GM10847 (cell line): Measurements from ENCODE around the gene SPO11.

Source experiments
- POLR2A ChIP-seq: IDR thresholded peaks from 2 replicates; pipeline ENCODE4 v1.6.1; 2011; ENCODE audit not compliant: insufficient read length; ENCODE audit errors: extremely low read depth

Gene SPO11

DNA sequence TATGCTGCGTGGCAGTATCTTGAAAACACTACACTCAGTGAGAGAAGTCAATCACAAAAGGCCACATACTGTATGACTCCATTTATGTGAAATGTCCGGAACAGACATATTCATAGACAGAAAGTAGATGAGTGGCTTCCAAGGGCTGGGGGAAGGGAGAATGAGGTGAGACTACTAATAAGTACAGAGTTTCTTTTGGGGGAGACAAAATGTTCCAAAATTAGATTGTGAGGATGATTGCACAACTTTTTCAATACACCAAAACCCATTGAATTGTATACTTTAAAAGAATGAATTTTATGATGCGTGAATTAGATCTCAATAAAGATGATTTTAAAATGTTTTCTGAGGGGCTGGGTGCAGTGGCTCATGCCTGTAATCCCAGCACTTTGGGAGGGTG lies 9.2 kb upstream of the SPO11 start:
- no peak for TF ChIP-seq POLR2A

DNA sequence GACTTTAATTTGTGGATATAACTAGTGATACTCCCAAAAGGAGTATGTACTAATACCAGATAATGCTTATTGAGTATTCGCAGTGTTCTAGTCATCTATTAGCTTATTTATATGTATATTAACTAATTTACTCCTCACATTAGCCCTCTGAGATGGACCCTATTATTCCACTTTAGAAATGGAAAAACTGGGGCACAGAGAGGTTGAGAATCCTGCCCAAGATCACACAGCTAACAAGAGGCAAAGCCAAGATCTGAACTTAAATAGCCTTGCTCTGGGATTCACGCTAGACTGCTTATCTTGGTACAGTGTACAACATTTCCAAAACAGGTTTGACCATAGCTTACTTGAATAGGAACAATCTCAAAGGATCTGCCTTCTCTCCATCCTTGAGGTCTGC lies 8.5 kb upstream of the SPO11 start:
- no peak for TF ChIP-seq POLR2A

DNA sequence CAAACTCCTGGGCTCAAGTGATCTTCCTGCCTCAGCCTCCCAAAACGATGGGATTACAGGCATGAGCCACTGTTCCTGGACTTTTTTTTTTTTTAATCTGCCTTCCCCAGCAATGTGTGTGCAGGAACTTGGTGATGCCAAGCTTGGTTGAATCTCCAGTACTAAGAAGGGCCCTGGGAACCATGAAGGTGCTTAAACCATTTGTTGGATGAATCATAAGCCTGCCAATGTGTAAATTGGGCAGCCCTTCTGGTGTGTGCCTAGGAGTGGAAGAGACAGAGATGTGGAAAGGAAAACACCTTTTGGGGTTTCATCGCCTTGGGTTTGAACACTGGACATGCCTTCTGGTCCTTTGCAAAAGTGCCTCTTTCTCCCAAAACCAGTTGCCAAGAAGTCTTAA lies 7.1 kb upstream of the SPO11 start:
- TF ChIP-seq POLR2A: no peak

DNA sequence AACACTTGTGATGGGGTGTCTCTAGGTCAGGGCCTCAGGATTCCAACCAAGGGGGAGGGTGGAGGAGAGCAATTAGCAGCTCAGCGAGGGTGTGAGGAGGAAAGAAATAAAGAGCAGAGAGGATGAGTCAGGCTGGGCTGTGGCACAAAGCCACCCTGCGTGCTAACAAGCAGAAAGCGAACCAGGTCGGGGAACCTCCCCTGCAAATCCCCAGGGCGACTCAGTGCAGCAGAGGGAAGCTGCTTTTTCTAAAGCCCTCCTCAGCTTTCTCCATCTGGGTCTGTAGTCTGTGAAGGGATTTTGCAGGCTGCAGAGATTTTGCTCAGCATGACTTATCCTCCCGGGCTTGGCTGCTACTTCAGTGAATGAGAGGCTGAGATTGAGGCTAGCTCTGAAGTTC lies 6.6 kb upstream of the SPO11 start:
- no peak for TF ChIP-seq POLR2A

DNA sequence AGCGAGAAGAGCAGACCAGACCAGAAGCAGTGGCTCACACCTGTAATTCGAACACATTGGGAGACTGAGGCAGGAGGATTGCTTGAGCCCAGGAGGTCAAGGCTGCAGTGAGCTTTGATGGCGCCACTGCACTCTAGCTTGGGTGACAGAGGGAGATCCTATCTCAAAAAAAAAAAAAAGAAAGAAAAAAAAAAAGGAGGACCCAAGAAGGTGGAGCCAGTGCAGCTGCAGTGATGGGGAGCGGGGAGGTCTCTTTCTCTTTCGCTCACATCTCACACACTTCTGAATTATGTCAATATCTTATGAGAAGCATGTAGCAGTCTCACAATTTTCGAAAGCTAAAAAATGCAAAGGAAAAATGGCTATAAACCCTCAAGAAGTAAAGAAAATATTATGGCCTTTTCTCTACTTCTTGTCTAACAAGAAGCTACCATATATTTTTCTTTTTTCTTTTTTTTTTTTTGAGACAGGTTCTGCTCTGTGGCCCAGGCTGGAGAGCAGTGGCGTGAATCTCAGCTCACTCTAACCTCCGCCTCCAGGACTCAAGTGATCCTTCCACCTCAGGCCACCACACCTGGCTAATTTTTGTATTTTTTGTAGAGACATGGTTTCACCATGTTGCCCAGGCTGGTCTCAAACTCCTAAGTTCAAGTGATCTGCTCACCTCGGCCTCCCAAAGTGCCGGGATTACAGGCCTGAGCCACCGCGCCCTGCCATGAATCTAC lies 3.8 kb upstream of the SPO11 start:
- TF ChIP-seq POLR2A: no peak

DNA sequence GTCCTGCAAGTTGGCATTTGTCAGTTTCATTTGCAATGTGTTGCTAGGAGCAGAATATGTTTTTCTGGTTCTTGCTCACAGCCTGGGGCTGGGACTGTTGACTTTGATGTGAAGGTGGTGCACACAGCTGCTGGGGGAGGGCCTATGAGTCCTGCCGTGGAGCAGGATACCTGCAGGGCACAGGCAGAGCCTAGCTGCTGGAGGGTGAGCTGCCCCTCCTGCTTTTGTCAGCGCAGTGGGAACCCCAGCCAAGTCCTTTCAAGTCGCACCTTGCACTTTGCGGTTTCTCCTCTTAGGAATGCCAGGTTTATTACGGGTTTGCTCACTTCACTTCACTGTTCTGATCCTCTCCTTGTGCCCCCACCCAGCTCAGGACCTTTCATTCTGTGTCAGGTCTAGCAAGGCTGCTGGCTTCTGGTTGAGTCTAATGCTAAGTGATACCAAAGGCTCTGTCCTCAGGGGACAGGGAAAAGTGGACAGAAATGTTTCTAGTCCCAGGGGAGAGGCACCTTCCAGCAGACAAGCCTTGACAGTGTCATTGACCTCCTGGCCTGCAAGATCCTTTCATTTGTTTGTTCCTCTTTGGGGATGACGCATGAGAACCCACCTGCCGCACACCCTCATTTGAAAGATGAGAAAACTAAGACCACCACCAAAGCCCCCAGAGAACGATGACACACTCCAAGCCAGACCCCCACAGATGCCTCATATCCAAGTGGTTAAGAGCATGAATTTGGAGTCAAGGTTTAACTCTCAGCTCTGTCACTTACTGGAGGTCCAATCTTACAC lies 2.7 kb upstream of the SPO11 start:
- TF ChIP-seq POLR2A: no peak

DNA sequence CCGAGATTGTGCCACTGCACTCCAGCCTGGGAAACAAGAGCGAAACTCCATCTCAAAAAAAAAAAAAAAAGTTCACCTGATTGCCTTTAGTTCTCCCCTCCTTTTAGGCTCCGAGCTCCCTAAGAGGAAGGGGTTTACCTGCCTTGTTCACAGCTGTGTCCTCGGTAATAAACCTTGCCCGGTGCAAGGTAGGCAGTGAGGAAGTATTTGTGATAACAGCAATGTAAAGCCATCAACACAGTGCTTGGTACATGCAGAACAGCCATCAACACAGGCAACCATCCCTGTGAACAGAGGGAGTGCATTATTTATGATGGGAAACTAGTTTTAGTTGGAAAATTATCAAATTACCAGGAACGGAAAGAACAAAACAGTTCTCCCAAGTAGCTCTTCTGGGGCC lies 1.8 kb upstream of the SPO11 start:
- TF ChIP-seq POLR2A: no peak

DNA sequence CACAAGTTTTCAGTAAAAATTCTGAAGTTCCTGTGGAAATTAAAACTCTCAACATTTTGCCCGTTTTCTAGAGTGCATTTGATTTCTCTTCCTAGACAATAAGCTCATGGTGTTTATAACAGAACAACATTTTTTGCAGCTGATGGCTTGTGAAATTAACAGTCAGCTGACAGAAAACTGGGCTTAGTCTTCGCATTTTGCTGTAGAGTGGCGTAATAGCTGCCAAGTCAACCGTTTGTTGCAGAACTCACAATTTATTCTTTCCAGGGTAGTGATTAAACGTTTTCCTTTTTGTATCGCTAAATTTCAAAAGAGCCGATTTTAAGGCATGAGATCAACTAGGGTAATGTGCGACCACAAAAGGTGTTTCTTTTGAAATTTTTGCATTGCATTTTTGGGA lies 1.4 kb downstream of the SPO11 start:
- TF ChIP-seq POLR2A: no peak

DNA sequence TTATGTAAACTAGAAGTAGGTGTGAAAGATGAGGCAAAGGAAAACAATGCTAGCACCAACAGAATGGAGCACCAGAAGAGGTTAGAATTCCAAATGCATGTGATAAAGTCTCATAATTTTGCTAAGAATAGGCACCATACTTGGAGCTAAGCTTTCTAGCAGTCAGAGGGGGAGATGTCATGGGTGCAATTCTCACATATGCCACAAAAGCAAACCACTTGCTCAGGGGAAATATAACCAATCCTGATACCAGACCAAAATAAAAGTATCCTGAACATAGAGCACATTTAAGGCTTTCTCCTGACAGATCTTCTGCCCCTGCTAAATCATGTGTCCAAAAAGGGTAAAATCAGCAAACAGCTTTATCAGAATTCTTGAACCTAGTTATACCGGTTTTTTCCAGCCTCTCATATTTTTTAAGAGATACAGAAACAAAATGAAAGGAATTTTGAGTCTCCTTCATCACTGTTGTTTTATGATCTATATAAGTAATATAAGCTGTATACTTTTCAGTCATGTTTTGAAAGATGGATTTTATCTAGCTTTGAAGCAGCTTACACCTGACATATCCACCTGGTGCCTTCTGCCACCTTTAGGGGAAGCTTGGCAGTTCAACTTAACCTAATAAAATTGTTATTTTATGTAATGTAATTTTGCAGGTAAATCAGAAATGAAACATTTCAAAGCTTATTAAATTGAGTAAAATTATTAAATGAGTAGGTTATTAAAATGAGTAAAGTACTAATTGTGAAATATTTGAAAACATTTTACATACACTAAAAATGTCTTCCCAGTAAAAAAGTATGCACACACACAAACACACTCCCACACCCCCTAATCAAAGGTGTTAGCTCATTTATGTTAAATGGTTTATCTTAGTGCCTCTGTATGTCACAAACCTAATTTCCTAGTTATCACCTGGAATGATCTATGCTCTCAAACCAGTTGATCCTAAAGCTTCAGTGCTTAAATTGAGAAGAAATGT lies 2.8 kb downstream of the SPO11 start:
- no peak for TF ChIP-seq POLR2A

DNA sequence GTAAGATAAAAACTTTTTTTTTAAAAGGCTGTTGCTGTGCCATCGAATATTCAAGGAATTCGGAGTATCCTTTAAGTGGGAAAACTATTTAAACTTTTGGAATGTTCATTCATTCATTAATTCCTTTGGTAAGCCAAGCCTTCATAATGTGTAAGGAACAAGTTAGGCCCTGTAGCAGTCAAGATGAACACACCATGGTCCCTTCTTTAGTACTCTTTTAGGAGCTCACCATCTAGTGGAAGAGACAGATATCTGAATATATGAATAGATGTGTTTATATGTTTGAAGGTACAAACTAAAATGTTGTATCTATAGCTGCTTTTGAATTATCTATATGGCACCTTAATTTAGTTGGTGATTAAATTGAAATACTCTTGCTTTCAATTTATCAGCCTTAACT lies 5.8 kb downstream of the SPO11 start:
- TF ChIP-seq POLR2A: no peak

DNA sequence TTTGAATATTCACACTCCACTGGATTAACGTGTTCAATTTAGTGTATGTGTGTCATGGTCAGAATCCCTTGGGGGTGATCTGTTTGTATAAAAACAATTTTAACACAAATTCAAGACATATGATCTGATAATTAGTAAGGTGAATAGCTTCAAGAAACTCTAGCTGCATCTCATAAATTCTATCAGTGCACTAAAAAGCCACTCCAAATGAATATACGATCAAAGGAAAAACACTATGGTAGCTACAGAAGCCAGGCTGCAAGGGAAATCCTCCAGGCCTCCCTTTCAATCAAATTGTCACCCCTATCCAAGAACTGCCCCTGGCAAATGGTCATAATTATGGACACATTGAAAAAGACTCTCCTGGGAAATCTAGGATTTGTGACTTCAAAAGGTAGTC lies 12.1 kb downstream of the SPO11 start:
- TF ChIP-seq POLR2A: no peak

DNA sequence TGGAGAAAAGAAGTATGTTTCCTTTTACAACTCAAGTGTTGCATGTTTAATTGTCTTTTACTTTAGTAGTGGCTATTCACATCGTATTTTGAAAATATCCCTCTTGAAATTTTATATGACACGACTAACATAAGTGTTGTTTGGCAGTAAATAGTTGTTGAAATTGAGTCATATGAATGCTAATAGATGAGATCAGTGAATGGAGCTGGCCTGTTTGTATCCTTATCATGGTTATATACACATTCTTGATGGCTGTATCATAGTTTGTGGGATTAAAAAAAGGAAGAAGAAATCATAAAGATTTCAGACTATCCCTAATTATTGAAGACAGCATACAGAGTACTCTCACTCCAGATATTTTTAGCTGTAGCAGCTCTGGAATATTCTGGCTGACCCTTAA lies 13.2 kb downstream of the SPO11 start:
- TF ChIP-seq POLR2A: no peak

DNA sequence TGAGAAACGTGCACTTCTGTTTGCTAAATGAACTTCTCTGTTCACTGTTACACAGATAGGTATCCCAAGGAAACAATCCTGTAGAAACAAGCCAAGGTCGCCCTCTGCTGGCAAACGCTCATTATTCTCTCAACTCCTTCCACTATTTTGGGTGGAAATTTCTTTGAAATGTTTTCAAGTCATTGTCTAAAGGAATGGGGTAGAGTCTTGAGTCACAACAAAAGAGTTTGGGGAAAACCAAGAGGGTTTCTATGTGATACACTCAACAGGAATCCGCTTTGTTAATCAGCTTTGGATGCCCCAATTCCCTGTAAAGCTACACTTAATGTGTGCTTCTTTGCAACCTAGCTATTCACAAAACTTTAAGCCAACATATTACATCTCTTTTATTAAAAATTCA lies 16.9 kb downstream of the SPO11 start:
- no peak for TF ChIP-seq POLR2A

DNA sequence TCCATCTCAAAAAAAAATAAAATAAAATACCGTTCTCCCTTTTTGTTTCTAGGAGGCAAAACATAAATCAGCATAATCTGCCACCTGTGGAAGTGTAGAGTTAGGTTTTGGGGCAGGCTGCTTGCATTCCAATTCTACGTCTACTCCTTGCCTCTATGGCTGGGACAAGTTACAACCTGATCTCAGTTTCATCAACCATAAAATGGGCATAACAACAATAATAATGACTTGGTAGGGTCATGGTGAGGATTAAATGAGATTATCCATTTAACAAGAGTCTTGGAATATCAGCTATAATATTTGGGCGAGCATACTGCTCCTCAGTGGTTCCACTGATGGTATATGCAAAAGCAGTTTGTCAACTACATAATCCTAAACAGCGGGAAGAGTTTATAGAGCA lies 17.8 kb downstream of the SPO11 start:
- no peak for TF ChIP-seq POLR2A

DNA sequence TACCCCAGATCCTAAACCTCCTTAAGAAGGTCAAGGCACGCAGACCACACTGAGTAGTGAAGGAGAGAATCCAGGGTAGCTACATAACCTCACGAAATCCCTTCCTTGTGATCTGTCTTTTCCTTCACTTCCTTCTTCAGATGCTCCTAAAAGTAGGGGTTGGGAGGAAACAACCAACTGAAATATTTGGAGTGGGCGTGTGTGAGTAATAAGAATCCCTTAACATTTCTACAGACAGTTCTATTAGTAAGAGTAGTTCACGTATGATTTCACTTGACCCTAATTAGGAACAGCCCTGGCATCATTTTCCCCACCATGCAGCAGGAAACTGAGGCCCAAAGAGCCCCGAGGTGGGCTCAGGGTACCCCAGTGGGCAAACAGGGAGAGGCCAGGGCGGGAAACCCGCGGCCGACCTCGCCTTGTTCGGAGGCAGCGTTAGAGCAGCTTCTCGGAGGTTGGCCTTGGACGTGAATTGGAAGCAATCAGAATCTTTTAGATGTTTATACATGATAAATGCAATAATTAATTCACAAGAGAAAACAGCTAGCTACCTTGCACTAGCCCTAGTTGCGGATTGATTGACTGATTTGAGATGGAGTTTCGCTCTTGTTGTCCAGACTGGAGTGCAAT lies 20.6 kb downstream of the SPO11 start:
- no peak for TF ChIP-seq POLR2A
